CD1c-positive myeloid dendritic cell (primary cell): ENCODE results near the gene RGS6.

Experiments used
- DNase-seq: peaks from one replicate; pipeline ENCODE4 v3.0.0-alpha.2; 2016; ENCODE audit errors: extremely low spot score

Gene RGS6

GRCh38 chr14:72550513-72550912, 618.3 kb downstream of the RGS6 start:
- no peak for DNase-seq

- DNase-seq, result no peak
These were observed 620.0 kb downstream of the RGS6 start for GRCh38 chr14:72552236-72552635.

- no peak for DNase-seq
These were observed 620.9 kb downstream of the RGS6 start for GRCh38 chr14:72553161-72553560.

- no peak for DNase-seq
These were observed 621.4 kb downstream of the RGS6 start for GRCh38 chr14:72553656-72554055.

GRCh38 chr14:72554401-72554800, 622.2 kb downstream of the RGS6 start:
- DNase-seq, result no peak

GRCh38 chr14:72554994-72555608, 622.9 kb downstream of the RGS6 start:
- no peak for DNase-seq

GRCh38 chr14:72555609-72556000, 623.4 kb downstream of the RGS6 start:
- DNase-seq, result no peak

- no peak for DNase-seq
These were observed 625.4 kb downstream of the RGS6 start for GRCh38 chr14:72557671-72558070.

- DNase-seq, result no peak
These were observed 626.5 kb downstream of the RGS6 start for GRCh38 chr14:72558721-72559120.

GRCh38 chr14:72559202-72559601, 627.0 kb downstream of the RGS6 start:
- no peak for DNase-seq

GRCh38 chr14:72559669-72560255, 627.5 kb downstream of the RGS6 start:
- DNase-seq, result no peak

GRCh38 chr14:72560331-72560730, 628.1 kb downstream of the RGS6 start:
- DNase-seq, result no peak

- DNase-seq, result no peak
These were observed 628.8 kb downstream of the RGS6 start for GRCh38 chr14:72560889-72561493.

- no peak for DNase-seq
These were observed 630.1 kb downstream of the RGS6 start for GRCh38 chr14:72562300-72562699.

GRCh38 chr14:72563676-72564075, 631.4 kb downstream of the RGS6 start:
- DNase-seq, result no peak

GRCh38 chr14:72565149-72565559, 632.9 kb downstream of the RGS6 start:
- no peak for DNase-seq

- DNase-seq, result no peak
These were observed 633.7 kb downstream of the RGS6 start for GRCh38 chr14:72565917-72566316.

GRCh38 chr14:72567226-72567625, 635.0 kb downstream of the RGS6 start:
- DNase-seq, result no peak

GRCh38 chr14:72568296-72568992, 636.2 kb downstream of the RGS6 start:
- no peak for DNase-seq

- no peak for DNase-seq
These were observed 641.6 kb downstream of the RGS6 start for GRCh38 chr14:72573725-72574417.

- DNase-seq, result no peak
These were observed 642.5 kb downstream of the RGS6 start for GRCh38 chr14:72574715-72575114.

- DNase-seq, result no peak
These were observed 644.0 kb downstream of the RGS6 start for GRCh38 chr14:72576258-72576657.
